HG03460 (cell line): ENCODE data around the gene SFTPA2.
"Not testable (repeated sequence)": the region's sequence is repeated elsewhere in the genome, so short reads cannot be mapped to it uniquely, and the experiment has no call there.

Source experiments
- ATAC-seq: cut with Tn5 transposase; IDR thresholded peaks from one replicate; pipeline ENCODE4 v1.9.1; 2021; ENCODE audit not compliant: unreplicated experiment

SFTPA2 gene

GRCh38 chr10:79516532-79517205 is 43.5 kb downstream of the SFTPA2 start:
- ATAC-seq: not testable (repeated sequence)

- ATAC-seq: not testable (repeated sequence)
These were observed 48.2 kb downstream of the SFTPA2 start, which contains the start of gene EIF5AL1 for GRCh38 chr10:79511891-79512583. Gene EIF5AL1, plus strand, starts transcription at chr10:79512533. Its CDS starts 117 bp downstream, at chr10:79512650.

GRCh38 chr10:79509934-79510508 is 50.2 kb downstream of the SFTPA2 start:
- not testable (repeated sequence) for ATAC-seq

- ATAC-seq: not testable (repeated sequence)
These were observed 50.8 kb downstream of the SFTPA2 start for GRCh38 chr10:79509306-79509933.

GRCh38 chr10:79508245-79508644 is 52.0 kb downstream of the SFTPA2 start:
- not testable (repeated sequence) for ATAC-seq

- no peak for ATAC-seq
These were observed 52.6 kb downstream of the SFTPA2 start for GRCh38 chr10:79507440-79508167.
